Activated naive CD4-positive, alpha-beta T cell treated with Interleukin-2 at 50 U/mL for 16 hours (primary cell): ENCODE results near the gene EXOC3L1.

ENCODE experiments used
- DNase-seq: peaks from one replicate; pipeline ENCODE4 v3.0.0-alpha.2; 2020

Gene EXOC3L1

DNA sequence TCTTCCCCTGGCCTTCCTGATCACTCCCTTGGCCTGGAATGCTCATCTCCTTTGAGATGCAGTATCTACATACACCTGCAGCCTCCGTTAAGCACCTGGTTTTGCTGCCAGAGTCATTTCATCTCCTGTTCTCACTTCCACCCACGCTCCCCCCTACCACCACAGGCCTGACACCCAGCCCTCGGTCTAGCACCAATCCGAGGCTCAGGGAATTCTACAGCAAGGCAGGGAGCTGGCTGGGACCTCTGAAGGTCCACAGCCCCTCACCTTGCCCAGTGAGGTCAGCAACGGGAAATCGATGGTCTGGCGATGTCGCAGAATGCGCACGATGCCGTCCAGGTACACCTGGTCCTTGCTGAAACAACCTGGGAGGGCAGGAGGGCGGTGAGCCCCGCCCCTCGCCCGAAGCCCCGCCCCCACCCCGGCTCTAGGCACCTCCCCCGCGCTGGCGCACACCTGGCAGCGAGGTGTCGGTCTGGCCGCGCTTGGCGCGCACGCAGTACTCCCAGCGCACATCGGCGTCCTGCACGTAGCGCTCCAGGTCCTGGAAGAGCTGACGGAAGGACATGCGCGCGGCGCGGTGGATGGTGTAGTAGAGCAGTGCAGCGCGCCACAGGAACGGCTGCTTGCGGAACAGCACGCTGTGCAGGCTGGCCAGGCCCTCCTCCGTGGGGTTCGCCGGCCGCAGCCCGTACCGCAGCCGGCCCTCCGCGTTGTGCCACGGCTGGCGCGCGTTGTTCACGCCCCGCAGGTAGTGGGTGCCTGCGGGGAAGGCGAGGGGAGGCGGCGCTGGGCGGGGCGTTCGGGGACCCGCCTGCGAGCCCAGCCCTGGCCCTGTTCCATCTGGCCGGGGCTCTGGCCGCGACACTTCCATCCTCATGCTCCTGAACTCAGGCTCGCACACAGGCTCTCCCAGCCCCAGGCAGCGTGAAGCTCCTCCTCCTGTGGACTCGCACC lies 11.9 kb downstream of the EXOC3L1 start:
- DNase-seq = peak; percentile 58

GRCh38 chr16:67176662-67177061 lies 13.3 kb downstream of the EXOC3L1 start:
- no peak for DNase-seq

GRCh38 chr16:67174706-67175231 lies 15.2 kb downstream of the EXOC3L1 start:
- no peak for DNase-seq

GRCh38 chr16:67173808-67174705 lies 15.9 kb downstream of the EXOC3L1 start:
- DNase-seq = peak; percentile 68

- DNase-seq = no peak
These were observed 16.6 kb downstream of the EXOC3L1 start for GRCh38 chr16:67173323-67173722.

DNA sequence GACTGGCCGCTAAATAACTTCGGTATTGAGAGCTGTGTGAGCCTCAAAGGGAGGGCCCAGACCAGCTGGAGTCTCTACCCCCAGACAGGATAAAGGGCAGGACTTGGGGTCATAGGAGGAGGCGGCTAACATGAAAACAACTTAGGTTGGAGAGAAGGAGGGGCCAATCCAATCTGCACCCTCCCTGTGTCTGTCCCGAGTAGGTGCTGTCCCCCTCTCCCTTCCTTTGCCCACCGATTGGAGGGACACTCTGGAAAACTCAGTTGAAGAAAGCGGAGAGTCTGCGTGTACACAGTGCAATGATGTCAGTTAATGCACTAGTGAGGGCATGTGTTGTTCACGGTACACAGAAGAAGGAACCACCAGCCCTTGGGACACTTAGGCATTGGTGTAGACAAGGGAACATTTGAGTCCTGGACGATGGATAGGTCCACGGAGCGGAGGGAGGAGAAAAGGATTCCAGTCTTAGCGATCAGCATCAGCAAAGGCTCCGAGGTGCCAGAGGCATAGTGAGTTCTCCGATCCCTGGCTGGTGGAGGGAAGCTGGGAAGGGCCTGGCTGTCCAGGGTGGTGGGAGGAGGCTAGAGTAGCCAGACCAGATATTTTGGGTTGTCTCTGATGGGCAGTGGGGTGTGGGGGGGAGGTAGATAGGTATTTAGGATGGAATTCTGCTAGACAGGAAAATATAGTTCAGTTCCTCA lies 18.8 kb downstream of the EXOC3L1 start:
- no peak for DNase-seq

DNA sequence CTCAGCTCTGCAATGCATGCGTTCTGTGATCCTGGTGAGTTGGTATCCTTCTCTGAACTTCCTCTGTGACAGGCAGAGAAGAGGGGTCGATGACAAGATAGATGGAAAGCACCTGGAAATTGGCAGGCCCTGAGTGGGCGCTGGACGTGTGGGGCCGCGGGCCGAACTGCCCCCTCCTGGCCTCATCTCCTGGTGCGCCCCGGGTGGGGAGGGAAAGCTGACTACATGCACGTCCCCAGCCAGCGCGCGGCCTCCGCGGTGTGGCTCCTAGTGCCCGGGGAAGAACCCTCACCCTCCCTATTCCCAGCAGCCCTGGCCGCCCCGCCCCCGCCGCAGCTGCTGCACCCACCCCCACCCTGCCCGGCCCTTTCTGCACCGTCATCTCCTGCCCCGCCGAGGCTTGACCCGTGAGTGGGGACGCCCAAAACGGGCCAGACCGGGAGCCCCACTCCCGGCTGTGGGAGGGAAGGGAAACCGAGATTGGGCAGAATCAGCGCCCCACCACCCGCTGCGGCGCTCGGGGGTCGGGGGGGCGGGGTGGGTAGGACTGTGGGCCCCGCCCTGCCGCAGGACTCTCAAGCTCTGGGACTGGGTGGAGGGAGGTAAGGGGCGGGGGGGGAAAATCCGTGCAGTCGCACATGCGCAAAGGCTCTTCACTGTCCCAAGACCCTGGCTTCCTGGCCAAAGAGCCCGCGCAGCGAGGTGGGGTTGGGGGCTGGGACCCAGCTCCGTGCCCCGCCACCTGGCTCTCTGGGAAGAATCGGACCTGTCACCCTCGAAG lies 19.6 kb downstream of the EXOC3L1 start, which contains the start of gene NOL3:
NOL3 (plus strand) TSS at position 371 of the 781 bp plus-strand sequence.
- DNase-seq = peak; percentile 40

- peak; percentile 40 for DNase-seq
These were observed 20.2 kb downstream of the EXOC3L1 start for GRCh38 chr16:67169642-67170167.

- no peak for DNase-seq
These were observed 20.9 kb downstream of the EXOC3L1 start for GRCh38 chr16:67169011-67169451.

GRCh38 chr16:67167588-67167987 lies 22.3 kb downstream of the EXOC3L1 start:
- DNase-seq = no peak

DNA sequence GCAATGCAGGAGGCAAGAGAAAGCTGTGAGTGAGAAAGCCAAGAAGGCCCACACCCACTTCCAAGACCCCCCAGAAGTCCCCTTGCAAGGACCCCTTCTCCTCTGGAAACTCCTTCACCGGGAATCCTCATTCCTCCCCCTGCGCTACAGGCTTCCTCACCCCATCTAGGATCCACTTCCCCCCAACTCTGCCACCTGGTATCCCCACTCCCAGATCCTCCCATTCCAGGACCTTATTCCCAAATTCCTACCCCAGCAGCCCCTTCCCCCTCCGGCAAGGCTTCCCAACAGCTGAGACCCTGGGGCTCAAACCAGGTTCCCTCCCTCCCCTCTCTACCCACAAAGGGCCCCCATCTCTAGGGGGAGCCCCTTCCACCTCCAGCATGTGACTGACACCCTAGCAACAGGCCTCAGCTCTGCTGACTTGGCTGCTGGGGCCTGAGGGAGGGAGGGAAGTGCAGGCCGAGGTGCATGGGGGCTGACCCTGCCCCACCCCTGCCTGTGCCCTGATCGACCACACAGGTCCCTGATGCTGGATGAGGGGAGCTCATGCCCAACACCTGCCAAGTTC lies 23.3 kb downstream of the EXOC3L1 start:
- no peak for DNase-seq

GRCh38 chr16:67166110-67166547 lies 23.8 kb downstream of the EXOC3L1 start:
- DNase-seq = no peak

DNA sequence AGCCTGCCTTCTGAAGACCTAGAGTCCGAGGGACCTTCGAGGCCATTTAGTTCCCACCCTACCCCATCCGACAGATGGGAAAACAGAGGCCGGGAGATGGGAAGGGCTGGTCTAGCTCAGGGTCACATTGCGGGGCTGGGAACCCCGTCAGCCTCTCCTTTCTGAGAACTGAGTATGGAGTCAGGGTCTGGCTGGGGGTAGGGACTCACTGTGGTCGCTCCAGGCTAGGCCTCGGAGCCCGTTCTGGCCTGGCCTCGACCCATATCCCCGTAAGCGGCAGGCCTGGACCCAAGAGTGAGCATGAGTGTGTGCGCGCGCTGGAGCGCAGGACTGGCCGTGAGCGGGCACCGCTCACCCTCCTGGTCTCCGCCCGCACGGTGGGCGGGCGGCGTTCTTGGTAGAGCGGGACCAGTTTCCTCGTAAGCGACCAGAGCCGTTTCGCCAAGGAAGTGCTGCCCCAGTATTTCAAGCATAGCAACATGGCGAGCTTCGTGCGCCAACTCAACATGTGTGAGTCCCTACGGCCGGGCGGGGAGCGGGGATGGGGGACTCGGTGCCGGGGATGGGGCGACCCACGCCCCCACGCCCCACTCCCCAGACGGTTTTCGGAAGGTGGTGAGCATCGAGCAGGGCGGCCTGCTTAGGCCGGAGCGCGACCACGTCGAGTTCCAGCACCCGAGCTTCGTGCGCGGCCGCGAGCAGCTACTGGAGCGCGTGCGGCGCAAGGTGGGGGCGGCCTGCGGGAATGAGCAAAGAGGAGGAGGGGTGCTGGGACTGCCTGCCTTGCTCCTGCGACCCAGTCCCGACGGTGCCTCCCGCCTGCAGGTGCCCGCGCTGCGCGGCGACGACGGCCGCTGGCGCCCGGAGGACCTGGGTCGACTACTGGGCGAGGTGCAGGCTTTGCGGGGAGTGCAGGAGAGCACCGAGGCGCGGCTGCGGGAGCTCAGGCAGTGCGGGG lies 24.5 kb downstream of the EXOC3L1 start:
- DNase-seq = no peak

DNA sequence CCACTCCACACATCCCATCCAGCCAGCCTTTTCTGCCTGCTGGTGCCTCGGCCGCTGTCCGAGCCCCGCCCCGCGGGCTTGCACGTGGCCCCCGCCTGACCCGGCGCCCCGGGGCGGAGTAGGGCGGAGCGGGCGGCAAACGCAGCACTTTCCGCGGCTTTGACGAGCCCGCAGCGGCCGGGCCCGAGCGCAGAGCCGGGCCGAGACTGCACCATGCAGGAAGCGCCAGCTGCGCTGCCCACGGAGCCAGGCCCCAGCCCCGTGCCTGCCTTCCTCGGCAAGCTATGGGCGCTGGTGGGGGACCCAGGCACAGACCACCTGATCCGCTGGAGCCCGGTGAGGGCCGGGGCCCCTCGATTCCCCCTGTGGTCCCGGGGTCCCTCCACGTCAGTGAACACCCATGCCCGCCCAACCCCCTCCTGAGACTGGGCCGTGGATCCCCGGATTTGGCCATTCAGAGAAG lies 25.3 kb downstream of the EXOC3L1 start, which contains the start of gene HSF4:
HSF4 (plus strand) TSS at position 147 of the 463 bp plus-strand sequence; CDS start at position 214, 67 bp downstream.
- DNase-seq = no peak

DNA sequence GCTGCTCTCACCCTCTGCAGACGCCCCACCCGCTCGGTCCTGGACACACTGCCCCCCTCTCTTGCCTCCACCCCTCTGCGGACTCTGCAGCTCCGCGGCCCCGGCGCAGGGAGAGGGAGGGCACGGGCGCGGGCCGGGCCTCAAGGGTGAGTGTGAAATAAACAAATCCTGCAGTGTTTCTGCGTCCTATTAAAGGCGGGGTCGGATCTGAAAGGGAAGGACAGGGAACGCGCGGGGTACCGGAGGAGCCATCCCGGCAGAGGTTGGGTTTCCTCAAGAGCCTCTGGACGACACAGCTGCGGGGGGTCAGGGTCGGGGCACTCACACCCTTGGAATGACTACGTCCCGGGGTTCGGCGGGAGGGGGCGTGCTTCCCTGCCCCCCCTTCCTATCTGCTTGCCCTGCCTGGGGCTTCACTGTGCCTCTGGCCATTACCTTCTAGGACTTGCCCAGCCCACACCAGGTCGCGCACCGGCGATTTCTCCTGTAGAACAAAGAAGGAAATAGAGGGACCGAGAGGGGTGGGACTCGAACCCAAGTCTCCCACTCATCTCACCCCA lies 25.9 kb downstream of the EXOC3L1 start:
- no peak for DNase-seq

- peak; percentile 40 for DNase-seq
These were observed 26.6 kb downstream of the EXOC3L1 start for GRCh38 chr16:67163164-67163998.

- no peak for DNase-seq
These were observed 27.3 kb downstream of the EXOC3L1 start for GRCh38 chr16:67162506-67163163.
